ENCODE measurements around the gene COG1. TPM values are rescaled to one million over a fixed set of nuclear protein-coding genes. Genes with fewer than 3 reads are reported as not detected.
A peak's percentile ranks its signal among the peaks of the same experiment; 100 is the strongest.
"Not testable (repeated sequence)": the region's sequence is repeated elsewhere in the genome, so short reads cannot be mapped to it uniquely, and the experiment has no call there.

Gene COG1
- 10 to 100 TPM; 34.6 to 52.5 TPM for total RNA-seq

- Histone ChIP-seq H3K4me1 (replicated peaks) (peaks cover 12% of the 10 kb centered on the region), H3K36me3 (peaks cover 6 to 9% of the 10 kb centered on the region in 2 donors), H3K27me3 (replicated peaks; ENCODE audit: insufficient read depth) (no peaks in the 10 kb centered on the region), H3K27ac (peak within 1 kb of the TSS; percentile 84 to 87), H3K9me3 (no peaks in the 10 kb centered on the region), H3K4me3 (peak within 1 kb of the TSS; percentile 74 to 98)
- DNase-seq (ENCODE audit: low spot score): peak; percentile 71
- TF ChIP-seq CTCF (IDR thresholded peaks at IDR 0.05) (no peak), POLR2AphosphoS5 (IDR thresholded peaks at IDR 0.05) (no peak), POLR2A (IDR thresholded peaks at IDR 0.05) (peak; percentile 55)
- under 1% methylated on average over 15 of the region's 84 CpGs for WGBS
- intact Hi-C loops (cut with DNase I): loop anchor here (5.0 to 10.0 kb wide), 3 partner anchors 39 to 172 kb away; a partner anchor contains a TSS
Observed at GRCh38 chr17:73192894-73193701, at the start of gene COG1. Gene COG1, plus strand, starts transcription at chr17:73193055. Its CDS starts 15 bp downstream, at chr17:73193070.

- H3K9me3 ChIP-seq; H3K4me1 ChIP-seq (replicated peaks); DNase-seq (ENCODE audit: low spot score); H3K4me3 ChIP-seq; H3K27me3 ChIP-seq (replicated peaks; ENCODE audit: insufficient read depth); intact Hi-C loops (cut with DNase I); H3K36me3 ChIP-seq; H3K27ac ChIP-seq: not testable (repeated sequence)
- 88% methylated on average over 3 of the region's 3 CpGs for WGBS
Observed at GRCh38 chr17:73144209-73144608, 48.6 kb upstream of the COG1 start.

GRCh38 chr17:73145641-73146040 is 47.2 kb upstream of the COG1 start:
- Histone ChIP-seq H3K36me3 (no peaks in the 10 kb centered on the region), H3K9me3 (no peaks in the 10 kb centered on the region), H3K4me3 (no peak overlapping the region), H3K27ac (no peak overlapping the region), H3K4me1 (replicated peaks) (no peaks in the 10 kb centered on the region), H3K27me3 (replicated peaks; ENCODE audit: insufficient read depth) (no peaks in the 10 kb centered on the region)
- TF ChIP-seq POLR2A (IDR thresholded peaks at IDR 0.05) (no peak), POLR2AphosphoS5 (IDR thresholded peaks at IDR 0.05) (no peak), CTCF (IDR thresholded peaks at IDR 0.05) (no peak)
- intact Hi-C loops (cut with DNase I): no loop called here
- no peak for DNase-seq (ENCODE audit: low spot score)
- 85% methylated on average over 2 of the region's 2 CpGs for WGBS

- intact Hi-C loops (cut with DNase I); H3K27me3 ChIP-seq (replicated peaks; ENCODE audit: insufficient read depth); H3K4me1 ChIP-seq (replicated peaks); H3K4me3 ChIP-seq; H3K27ac ChIP-seq; DNase-seq (ENCODE audit: low spot score); H3K36me3 ChIP-seq; H3K9me3 ChIP-seq: not testable (repeated sequence)
- 66% methylated on average over 4 of the region's 11 CpGs for WGBS
Observed at GRCh38 chr17:73147791-73148190, 45.1 kb upstream of the COG1 start.

GRCh38 chr17:73148540-73149334 is 44.1 kb upstream of the COG1 start:
- Histone ChIP-seq H3K27me3 (replicated peaks; ENCODE audit: insufficient read depth) (no peaks in the 10 kb centered on the region), H3K4me1 (replicated peaks) (no peaks in the 10 kb centered on the region), H3K36me3 (no peaks in the 10 kb centered on the region), H3K9me3 (no peaks in the 10 kb centered on the region), H3K27ac (no peak overlapping the region), H3K4me3 (no peak overlapping the region)
- intact Hi-C loops (cut with DNase I): no loop called here
- no peak for TF ChIP-seq CTCF (IDR thresholded peaks at IDR 0.05)
- no peak for TF ChIP-seq POLR2AphosphoS5 (IDR thresholded peaks at IDR 0.05)
- no peak for TF ChIP-seq POLR2A (IDR thresholded peaks at IDR 0.05)
- whole genome bisulfite sequencing: 70% methylated on average over 6 of the region's 6 CpGs
- no peak for DNase-seq (ENCODE audit: low spot score)

GRCh38 chr17:73150622-73151300 is 42.1 kb upstream of the COG1 start:
- 72% methylated on average over 14 of the region's 14 CpGs for whole genome bisulfite sequencing
- H3K27ac ChIP-seq; H3K36me3 ChIP-seq; H3K27me3 ChIP-seq (replicated peaks; ENCODE audit: insufficient read depth); H3K9me3 ChIP-seq; H3K4me1 ChIP-seq (replicated peaks); DNase-seq (ENCODE audit: low spot score); H3K4me3 ChIP-seq; intact Hi-C loops (cut with DNase I): not testable (repeated sequence)

Data from prostate gland (tissue), 2 donors.